Tibial artery (tissue), 4 donors: ENCODE measurements around the gene PPP2CA.

ENCODE experiments used
- DNase-seq, 2 donors: peaks; one replicate each; pipeline ENCODE4 v3.0.0-alpha.2; 2019
- H3K27ac ChIP-seq, 2 donors: fragments of 200-600 bp; sonication (generic) in 1 of 2; 1 replicate in 1 of 2; 2 replicates in 1 of 2; pipeline ENCODE4 v1.5.1; 2018 to 2019; ENCODE audit warnings: mild to moderate bottlenecking in 1 of 2
- H3K27me3 ChIP-seq, 2 donors: fragments of 200-600 bp; sonication (generic) in 1 of 2; one replicate each; pipeline versions ENCODE4 v1.5.1 to v1.6.0; 2016 to 2019
- H3K36me3 ChIP-seq, 3 donors: fragments of 200-600 bp; sonication (generic) in 2 of 3; one replicate each; pipeline ENCODE4 v1.5.1; 2016 to 2019; ENCODE audit warnings: mild to moderate bottlenecking in 2 of 3
- H3K4me1 ChIP-seq, 4 donors: fragments of 200-600 bp; sonication (generic) in 2 of 4; 1 replicate in 3 of 4; 2 replicates in 1 of 4; pipeline ENCODE4 v1.5.1; 2016 to 2019
- H3K4me3 ChIP-seq, 2 donors: fragments of 200-600 bp; sonication (generic) in 1 of 2; 1 replicate in 1 of 2; 2 replicates in 1 of 2; pipeline ENCODE4 v1.5.1; 2018 to 2019; ENCODE audit warnings: mild to moderate bottlenecking in 2 of 2
- H3K9me3 ChIP-seq, 3 donors: fragments of 200-600 bp; sonication (generic) in 1 of 3; one replicate each; pipeline ENCODE4 v1.5.1; 2016 to 2019
- CTCF ChIP-seq, 2 experiments: fragments of 200-600 bp in 1 of 2; fragments of 450-650 bp in 1 of 2; IDR thresholded peaks; one replicate each; pipeline ENCODE4 v1.5.1; 2017 to 2019; ENCODE audit warnings: antibody characterized with exemption in 2 of 2, mild to moderate bottlenecking in 1 of 2, moderate library complexity in 1 of 2
- intact Hi-C: fragments of 100-400 bp; cut with DNase I; formaldehyde crosslinking; loops from one replicate; pipeline ENCODE4 v1.15.0; 2023; ENCODE audit warnings: low total_unique reads

PPP2CA gene

GRCh38 chr5:134146651-134147518 is 79.0 kb downstream of the PPP2CA start:
- Histone ChIP-seq H3K4me1 (peaks cover 0 to 39% (median 0%) of the 10 kb centered on the region in 4 donors), H3K4me3 (no peak overlapping the region), H3K9me3 (no peaks in the 10 kb centered on the region), H3K27me3 (no peaks in the 10 kb centered on the region), H3K27ac (no peak overlapping the region), H3K36me3 (peaks cover 24 to 88% (median 71%) of the 10 kb centered on the region in 3 donors)
- no peak for TF ChIP-seq CTCF (IDR thresholded peaks at IDR 0.05)
- intact Hi-C loops, result loop anchor here (5.0 kb wide), 1 partner anchor 45 kb away; no protein-coding TSS in a partner anchor
- peak in 1 of 2 donors; percentile 51 for DNase-seq

- no peak overlapping the region for H3K27ac ChIP-seq
- no peak overlapping the region for H3K4me3 ChIP-seq
- DNase-seq, result peak; percentile 78 to 80
- peaks cover 15 to 83% (median 65%) of the 10 kb centered on the region in 3 donors for H3K36me3 ChIP-seq
- intact Hi-C loops, result loop anchor here (2.0 to 5.0 kb wide), 2 partner anchors 44 to 105 kb away; no protein-coding TSS in a partner anchor
- H3K4me1 ChIP-seq, result peaks cover 0 to 47% (median 0%) of the 10 kb centered on the region in 4 donors
- TF ChIP-seq CTCF (IDR thresholded peaks at IDR 0.05), result peak; percentile 91 to 92
- no peaks in the 10 kb centered on the region for H3K9me3 ChIP-seq
- no peaks in the 10 kb centered on the region for H3K27me3 ChIP-seq
These were observed 79.9 kb downstream of the PPP2CA start for GRCh38 chr5:134145779-134146581.

- H3K4me3 ChIP-seq, result no peak overlapping the region
- H3K4me1 ChIP-seq, result peaks cover 0 to 52% (median 0%) of the 10 kb centered on the region in 4 donors
- H3K36me3 ChIP-seq, result peaks cover 7 to 84% (median 59%) of the 10 kb centered on the region in 3 donors
- no peak for TF ChIP-seq CTCF (IDR thresholded peaks at IDR 0.05)
- H3K9me3 ChIP-seq, result no peaks in the 10 kb centered on the region
- DNase-seq, result no peak
- no peak overlapping the region for H3K27ac ChIP-seq
- intact Hi-C loops, result loop anchor here (2.0 to 5.0 kb wide), 2 partner anchors 43 to 104 kb away; no protein-coding TSS in a partner anchor
- no peaks in the 10 kb centered on the region for H3K27me3 ChIP-seq
These were observed 80.7 kb downstream of the PPP2CA start for GRCh38 chr5:134145041-134145757.
